Smooth muscle cell of trachea (primary cell): ENCODE data around the gene BBS12. TPM values are rescaled to one million over a fixed set of nuclear protein-coding genes. Genes with fewer than 3 reads are reported as not detected.

Experiments
- total RNA-seq: library from RNA; depleted of rRNA; stranded (reverse); fragments of >200 nt; gene quantifications from 2 replicates; pipeline ENCODE4 v1.2.1, GENCODE V29; 2014

Gene BBS12
- 5.5 and 6.1 TPM in 2 replicates for total RNA-seq

GRCh38 chr4:122732329-122733026 is at the start of gene BBS12:
TSS of gene BBS12 (plus strand) at chr4:122732704. CDS start at chr4:122741893, 9,189 bp downstream.

Other genes with a start within 250 kb of the BBS12 start
- gene IL21, start 111.6 kb upstream of the BBS12 start, total RNA-seq = not detected in 2 replicates
- 30.8 and 53.3 TPM in 2 replicates for gene FGF2, start 94.1 kb downstream of the BBS12 start, total RNA-seq
- 8.6 and 18.0 TPM in 2 replicates for gene NUDT6, start 189.9 kb downstream of the BBS12 start, total RNA-seq